SK-N-DZ (cell line): ENCODE data around the gene C3orf20.
"Not testable (repeated sequence)": the region's sequence is repeated elsewhere in the genome, so short reads cannot be mapped to it uniquely, and the experiment has no call there.

Experiments
- DNase-seq: peaks from one replicate; pipeline ENCODE4 v3.0.0-alpha.2; 2015; ENCODE audit warnings: low spot score

The C3orf20 gene

GRCh38 chr3:14649466-14649865 is 25.5 kb upstream of the C3orf20 start:
- DNase-seq, result no peak

GRCh38 chr3:14650193-14650592 is 24.7 kb upstream of the C3orf20 start:
- DNase-seq, result no peak

DNA sequence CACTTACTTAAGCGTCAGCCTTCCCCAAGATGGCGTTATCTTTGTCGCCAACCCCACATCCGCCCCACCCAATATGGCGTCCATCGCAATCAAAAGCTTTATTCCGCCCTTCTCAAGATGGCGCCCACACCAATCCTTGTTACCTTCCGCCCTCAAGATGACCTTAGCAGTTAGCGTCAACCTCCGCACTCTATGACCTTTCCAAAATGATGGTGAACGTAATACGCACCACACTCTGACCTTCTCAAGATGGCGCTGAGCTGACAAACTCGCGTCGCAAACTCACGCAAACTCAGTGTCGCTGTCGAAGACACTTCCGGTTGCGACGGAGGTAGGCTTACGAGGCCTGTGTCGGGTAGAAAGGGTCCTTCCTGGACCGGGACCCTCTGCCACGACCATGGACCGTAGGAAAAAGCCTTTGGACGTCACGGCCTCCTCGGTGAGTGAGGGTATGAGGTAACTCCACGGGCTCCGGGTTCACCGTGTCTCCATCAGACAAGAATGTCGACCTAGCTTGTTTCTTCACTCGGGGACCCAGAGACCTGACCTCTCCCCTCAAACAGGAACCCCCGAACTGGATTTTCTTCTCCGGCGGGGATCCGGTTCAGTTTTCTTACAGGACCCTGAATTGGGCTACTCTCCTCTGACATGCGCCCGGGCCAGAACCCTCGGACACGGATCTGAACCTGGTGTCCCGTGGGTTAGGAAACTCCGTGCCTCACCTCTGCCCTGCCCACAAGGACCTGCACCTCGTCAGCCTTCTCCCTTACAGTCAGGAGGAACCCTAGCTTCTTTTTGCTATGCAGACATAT is 23.3 kb upstream of the C3orf20 start, which contains the start of gene CCDC174:
Gene CCDC174 (plus strand): TSS at position 323 of the 812 bp plus-strand sequence. CDS start 75 bp downstream, at position 398.
- peak; percentile 100 for DNase-seq

DNA sequence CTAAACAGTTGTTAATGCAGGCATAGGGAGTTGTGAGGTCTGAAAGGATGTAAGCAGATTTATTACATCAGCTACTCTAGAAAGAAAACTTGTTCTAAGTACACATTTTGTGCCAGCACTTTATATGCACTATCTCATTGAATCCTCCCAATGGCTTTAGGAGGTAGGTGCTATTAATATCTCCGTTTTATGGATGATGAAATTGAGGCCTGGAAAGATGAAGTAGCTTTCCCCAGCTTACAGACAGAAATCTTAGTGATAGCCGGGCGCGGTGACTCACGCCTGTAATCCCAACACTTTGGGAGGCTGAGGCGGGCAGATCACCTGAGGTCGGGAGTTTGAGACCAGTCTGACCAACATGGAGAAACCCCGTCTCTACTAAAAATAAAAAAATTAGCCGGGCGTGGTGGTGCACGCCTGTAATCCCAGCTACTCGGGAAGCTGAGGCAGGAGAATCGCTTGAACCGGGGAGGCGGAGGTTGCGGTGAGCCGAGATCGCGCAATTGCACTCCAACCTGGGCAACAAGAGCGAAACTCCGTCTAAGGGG is 22.5 kb upstream of the C3orf20 start:
- DNase-seq, result not testable (repeated sequence)

DNA sequence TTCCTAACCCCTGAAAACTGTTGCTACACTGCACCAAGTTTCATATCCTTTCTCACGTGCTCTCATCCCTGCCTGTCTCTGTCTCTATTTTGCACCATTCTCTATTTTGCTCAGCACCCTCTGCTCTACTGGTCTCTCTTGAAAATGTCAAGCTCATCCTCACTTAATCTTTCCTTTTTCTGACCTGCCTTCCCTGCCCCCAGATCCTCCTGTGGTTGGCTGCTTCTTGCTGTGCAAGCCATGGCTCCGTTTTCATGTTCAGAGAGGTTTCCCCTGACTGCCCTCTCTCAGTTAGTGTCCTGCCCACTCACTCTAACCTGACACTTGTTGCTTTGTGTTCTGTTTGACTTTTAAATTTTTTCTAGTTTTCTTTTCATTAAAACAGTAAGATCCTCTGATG is 17.4 kb upstream of the C3orf20 start:
- DNase-seq, result no peak

DNA sequence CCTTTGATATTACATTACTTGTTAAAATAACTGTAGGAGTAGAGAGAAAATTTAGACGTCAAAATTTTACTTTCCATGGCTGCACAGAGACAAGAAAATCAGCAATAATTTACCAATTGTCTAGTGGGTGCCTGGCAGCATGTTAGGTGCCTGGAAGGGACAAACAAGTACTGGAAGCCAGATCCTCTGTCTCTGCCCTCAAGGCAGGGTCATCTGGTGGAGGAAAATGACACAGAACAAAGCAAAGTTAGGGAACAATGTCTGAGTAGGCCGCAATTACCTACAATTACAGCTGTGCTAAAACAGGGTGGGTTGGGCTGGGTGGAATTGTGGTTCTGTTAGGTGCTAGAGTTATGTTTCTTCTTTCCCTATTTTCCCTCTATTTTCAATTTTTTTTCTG is 16.0 kb upstream of the C3orf20 start:
- no peak for DNase-seq

DNA sequence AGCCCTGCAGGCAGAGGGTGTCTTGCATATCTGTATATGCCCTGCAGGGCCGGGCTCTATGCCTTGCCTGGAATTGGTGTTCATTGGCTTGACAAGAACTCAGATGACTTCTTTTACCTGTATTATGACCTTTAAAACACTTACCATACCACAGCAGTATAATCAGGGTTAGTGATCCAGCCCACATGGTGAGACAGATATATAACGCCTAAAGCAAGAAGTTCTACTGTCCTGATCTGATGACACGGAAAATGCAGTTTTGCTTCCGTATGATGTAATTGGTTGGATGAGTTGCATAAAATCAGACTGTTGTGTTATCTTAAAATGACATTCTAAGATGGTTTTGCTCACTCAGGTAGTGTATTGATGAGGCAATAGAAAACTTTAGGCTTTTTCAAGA is 14.0 kb upstream of the C3orf20 start:
- no peak for DNase-seq

GRCh38 chr3:14663396-14664135 is 11.4 kb upstream of the C3orf20 start:
- no peak for DNase-seq

DNA sequence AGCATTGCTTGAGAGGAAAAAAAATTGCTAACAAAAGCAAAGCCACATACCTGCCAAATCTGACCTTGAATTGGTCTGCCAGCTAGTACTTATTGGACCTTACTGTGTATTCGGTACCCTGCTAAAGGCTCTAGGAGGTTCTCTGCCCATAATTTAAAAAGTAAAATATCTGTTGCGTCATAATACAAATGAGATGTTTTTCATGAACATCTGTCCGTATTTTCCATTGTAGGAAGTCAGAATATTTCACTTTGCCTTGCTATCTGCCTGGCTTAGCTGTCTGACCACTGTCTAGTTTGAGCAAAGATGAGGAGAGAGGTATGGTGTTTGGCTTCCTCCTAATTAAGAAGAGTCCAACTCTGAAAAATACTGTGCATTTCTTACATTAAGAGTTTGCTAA is 10.8 kb upstream of the C3orf20 start:
- no peak for DNase-seq

GRCh38 chr3:14672588-14672987 is 2.4 kb upstream of the C3orf20 start:
- no peak for DNase-seq

- DNase-seq, result peak; percentile 34
Measured at GRCh38 chr3:14676881-14677280, 1.9 kb downstream of the C3orf20 start.

DNA sequence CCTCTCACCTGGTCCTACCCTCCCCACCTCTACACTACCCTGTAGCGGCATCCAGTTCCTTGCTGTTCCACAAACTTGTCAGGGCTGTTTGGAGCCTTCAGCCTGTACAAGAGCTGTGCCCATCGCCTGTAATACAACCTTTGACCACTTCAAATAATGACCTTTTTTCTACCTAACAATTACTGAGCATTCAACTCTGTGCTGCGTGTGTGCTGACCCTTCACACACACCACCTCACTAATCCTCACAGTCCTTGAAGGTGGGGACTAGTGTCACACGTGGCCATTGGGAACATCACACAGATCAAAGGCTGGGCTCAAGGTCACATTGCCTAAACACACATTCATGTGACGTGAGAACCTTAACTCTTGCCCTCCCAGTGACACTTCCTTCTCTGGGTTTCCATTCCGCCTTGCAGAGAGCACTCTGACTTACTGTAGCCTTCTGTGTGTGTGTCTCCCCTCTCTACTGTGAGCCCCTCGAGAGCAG is 3.1 kb downstream of the C3orf20 start:
- DNase-seq, result no peak

DNA sequence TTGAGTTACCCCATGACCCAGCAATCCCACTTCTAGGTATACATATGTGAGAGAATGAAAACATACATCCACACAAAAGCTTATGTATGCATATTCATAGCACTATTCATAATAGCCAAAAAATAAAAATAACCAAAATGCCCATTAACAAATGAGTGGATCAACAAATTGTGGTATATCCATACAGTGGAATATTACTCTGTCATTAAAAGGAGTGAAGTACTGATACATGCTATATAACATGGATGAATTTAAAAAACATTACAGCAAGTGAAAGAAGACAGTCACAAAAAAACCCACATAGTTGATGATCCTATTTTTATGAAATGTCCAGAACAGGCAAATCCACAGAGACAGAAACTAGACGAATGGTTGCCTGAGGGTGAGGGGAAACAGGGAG is 5.2 kb downstream of the C3orf20 start:
- no peak for DNase-seq

- DNase-seq, result no peak
Measured at GRCh38 chr3:14680716-14681115, 5.8 kb downstream of the C3orf20 start.

DNA sequence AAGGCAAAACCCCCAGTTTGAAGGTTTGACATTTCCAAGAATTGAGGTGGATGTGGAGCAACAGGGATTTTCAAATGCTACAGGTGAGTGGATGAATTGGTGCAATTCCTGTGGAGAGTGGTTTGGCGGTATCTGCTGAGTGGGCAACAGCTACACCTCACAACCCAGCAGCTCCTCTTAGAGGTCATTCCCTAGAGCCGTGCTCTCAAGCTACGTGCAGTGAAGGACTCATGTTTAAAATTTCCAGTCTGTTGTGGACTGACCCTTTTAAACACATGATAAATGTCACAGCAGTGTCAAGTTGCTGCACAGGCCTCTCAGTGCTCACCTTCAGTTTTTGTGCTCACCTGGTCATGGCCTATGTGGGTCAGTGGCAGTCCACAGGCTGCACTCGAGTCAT is 9.5 kb downstream of the C3orf20 start:
- no peak for DNase-seq

DNA sequence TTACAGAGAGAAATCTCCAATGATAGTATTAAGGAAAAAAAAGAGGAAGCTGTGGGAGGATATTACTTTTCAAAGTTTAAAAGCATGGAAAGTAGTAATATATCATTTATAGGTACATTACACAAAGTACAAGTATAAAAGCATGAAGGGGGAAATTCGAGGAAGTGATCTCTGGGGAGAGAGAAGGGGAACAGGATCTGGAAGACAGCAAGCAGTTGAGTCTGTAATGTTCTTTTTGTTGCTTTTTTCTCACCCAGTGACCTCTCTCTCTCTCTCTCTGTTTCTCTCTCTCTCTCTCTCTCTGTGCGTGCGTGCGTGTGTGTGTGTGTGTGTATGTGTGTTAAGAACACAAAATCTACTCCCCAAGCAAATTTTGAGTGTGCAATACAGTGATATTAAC is 10.2 kb downstream of the C3orf20 start:
- DNase-seq, result no peak

GRCh38 chr3:14687360-14687759 is 12.4 kb downstream of the C3orf20 start:
- no peak for DNase-seq

DNA sequence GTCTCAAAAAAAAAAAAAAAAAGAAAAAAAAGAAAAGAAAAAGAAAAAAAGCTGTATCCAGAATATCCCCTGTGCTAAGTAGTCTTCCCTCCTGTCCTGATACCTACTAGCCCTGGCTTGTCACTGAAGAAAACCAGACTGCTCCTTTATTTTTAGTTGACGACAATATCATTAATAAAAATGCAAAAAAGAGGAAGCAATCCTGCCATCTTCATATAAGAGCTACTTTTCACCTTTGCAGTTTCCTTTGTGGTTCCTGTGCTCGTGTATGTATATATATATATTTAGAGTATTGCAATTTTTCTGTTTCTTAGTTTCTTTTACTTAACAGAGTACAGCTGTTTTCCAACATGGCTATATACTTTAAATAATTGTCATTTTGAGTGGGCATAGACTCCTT is 13.6 kb downstream of the C3orf20 start:
- DNase-seq, result no peak

DNA sequence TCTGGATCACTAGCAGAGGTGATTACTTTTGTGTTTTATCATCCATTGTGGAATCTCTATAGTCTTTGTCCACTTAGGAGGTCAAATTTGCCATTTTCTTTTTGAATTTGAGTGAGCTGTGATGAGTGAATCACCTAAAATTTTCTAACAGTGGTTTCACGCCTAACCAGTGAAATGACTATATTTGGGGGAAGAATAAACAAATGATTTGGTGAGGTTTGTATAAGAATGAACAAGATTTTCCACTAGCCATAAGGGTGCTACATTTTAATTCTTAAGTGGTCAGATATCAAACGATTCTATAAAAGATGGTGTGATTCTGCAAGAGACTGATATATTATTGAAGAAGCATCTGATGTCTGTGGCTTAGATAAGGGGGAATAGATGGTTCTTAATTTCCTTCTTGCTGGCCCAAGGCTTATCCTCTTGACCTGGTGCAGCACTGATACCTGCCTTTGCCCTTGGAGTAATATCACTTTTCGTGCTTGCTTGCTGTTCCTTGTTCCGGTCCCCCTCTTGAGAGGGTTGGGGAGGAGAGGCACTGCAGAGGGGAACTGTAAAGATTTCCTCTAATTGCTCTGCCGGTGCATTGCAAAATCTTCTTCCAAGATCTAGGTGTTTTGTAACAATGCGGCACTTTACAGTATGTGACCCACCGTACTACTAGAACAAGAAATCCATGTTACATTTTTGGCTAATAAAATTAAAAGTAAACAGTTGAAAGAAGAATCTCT is 14.5 kb downstream of the C3orf20 start:
- DNase-seq, result no peak

DNA sequence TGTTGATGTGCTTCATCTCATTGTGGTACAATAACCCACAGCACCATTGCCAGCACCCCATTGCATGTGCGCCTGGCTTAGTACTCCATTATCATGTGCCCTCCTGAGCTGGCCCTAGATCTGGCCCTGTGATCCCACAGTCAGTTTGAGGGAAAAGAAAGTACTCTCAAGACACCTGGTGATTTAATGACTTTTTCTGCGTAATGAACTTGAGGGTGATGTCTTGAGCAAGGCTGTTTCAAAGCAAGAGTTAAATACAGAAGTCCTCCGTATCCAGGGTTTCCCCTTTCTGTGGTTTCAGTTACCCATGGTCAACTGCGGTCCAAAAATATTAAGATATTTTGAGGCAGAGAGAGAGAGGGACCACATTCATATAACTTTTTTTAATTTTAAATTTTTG is 16.3 kb downstream of the C3orf20 start:
- no peak for DNase-seq

DNA sequence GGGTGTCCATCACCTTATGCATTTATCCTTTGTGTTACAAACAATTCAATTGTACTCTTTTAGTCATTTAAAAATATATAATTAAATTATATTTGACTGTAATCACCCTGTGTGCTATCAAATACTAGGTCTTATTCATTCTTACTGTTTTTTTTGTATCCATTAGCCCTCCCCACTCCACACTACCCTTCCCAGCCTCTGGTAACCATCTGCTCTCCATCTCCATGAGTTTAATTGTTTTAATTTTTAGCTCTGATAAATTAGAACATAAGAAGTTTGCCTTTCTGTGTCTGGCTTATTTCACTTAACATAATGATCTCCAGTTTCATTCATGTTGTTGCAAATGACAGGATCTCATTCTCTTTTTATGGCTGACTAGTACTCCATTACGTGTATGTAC is 16.8 kb downstream of the C3orf20 start:
- DNase-seq, result no peak
